HepG2 (cell line): ENCODE measurements around the gene RAB39B. TPM values are rescaled to one million over a fixed set of nuclear protein-coding genes. Genes with fewer than 3 reads are reported as not detected.

Experiments used
- ATAC-seq: fragments of 200-7000 bp; cut with Tn5 transposase; 3 replicates; pipeline ENCODE4 v1.9.1; 2020; ENCODE audit warnings: mild to moderate bottlenecking, moderate library complexity
- BruUV-seq: library from RNA; stranded (reverse); fragments of 400-500 nt; replicated peaks from 2 replicates; lab custom pipeline; 2021; lab: Mats Ljungman, UMichigan
- CTCF ChIA-PET: fragments of 300-600 bp; formaldehyde crosslinking; extraction: SDS; loops from one replicate; lab custom pipeline; 2021; ENCODE audit warnings: low total read pairs, inconsistent platforms, low intra/inter-chr PET ratio; lab: Yijun Ruan, JAX
- POLR2A ChIA-PET: fragments of 350-600 bp; sonication (Branson Sonifier 250); formaldehyde crosslinking; loops from one replicate; lab custom pipeline; 2020; ENCODE audit warnings: antibody characterized with exemption, inconsistent platforms; lab: Yijun Ruan, JAX
- DNase-seq: peaks from one replicate; pipeline ENCODE4 v3.0.0-alpha.2; 2015; ENCODE audit warnings: low spot score
- FAIRE-seq: peaks from 3 replicates; lab custom pipeline; 2011; peaks lifted over from hg19 to GRCh38; lab: Jason Lieb, UNC
- H2AFZ ChIP-seq: one replicate; pipeline ENCODE4 v1.6.1; 2011; ENCODE audit warnings: low read length, inconsistent platforms
- H3K27ac ChIP-seq: fragments of 300-600 bp; 3 replicates; pipeline ENCODE4 v1.8.0; 2011; ENCODE audit warnings: mixed run types, mild to moderate bottlenecking, mixed read lengths, low read length, inconsistent platforms; ENCODE audit not compliant: insufficient read depth; ENCODE audit errors: extremely low read length
- H3K27me3 ChIP-seq, 2 experiments: fragments of 200-600 bp in 1 of 2; 2 replicates in 1 of 2; 3 replicates in 1 of 2; pipeline versions ENCODE4 v1.6.0 to v1.8.0; 2011; ENCODE audit warnings: low read length in 2 of 2, mild to moderate bottlenecking in 2 of 2, moderate library complexity in 2 of 2, inconsistent platforms in 1 of 2; ENCODE audit not compliant: insufficient read depth in 2 of 2, control insufficient read depth in 1 of 2
- H3K36me3 ChIP-seq, 2 experiments: fragments of 200-600 bp in 1 of 2; replicated peaks in 1 of 2; 2 replicates in 1 of 2; 3 replicates in 1 of 2; pipeline versions ENCODE4 v1.5.1 to v1.8.0; 2011; ENCODE audit warnings: low read length in 2 of 2, inconsistent platforms in 1 of 2; ENCODE audit not compliant: insufficient read depth in 2 of 2, control insufficient read depth in 1 of 2
- H3K4me1 ChIP-seq: 2 replicates; pipeline ENCODE4 v1.5.1; 2012; ENCODE audit warnings: low read length, inconsistent platforms; ENCODE audit not compliant: insufficient read depth
- H3K4me2 ChIP-seq: 2 replicates; pipeline ENCODE4 v1.6.0; 2011; ENCODE audit warnings: low read depth, low read length, inconsistent platforms
- H3K4me3 ChIP-seq, 3 experiments: fragments of 200-600 bp in 1 of 3; sonication (generic), shearing (Covaris generic) in 1 of 3; replicated peaks in 1 of 3; 2 replicates each; pipeline ENCODE4 v1.5.1; 2011 to 2016; ENCODE audit warnings: low read length in 3 of 3, inconsistent platforms in 2 of 3, low read depth in 2 of 3, mild to moderate bottlenecking in 2 of 3, control low read depth in 1 of 3, mixed read lengths in 1 of 3; ENCODE audit not compliant: insufficient read depth in 1 of 3
- H3K79me2 ChIP-seq: one replicate; pipeline ENCODE4 v1.6.1; 2011; ENCODE audit warnings: low read length, inconsistent platforms; ENCODE audit not compliant: insufficient read depth
- H3K9ac ChIP-seq: 2 replicates; pipeline ENCODE4 v1.6.0; 2011; ENCODE audit warnings: mild to moderate bottlenecking, low read depth, low read length, inconsistent platforms; ENCODE audit not compliant: insufficient read depth
- H3K9me3 ChIP-seq: 2 replicates; pipeline ENCODE4 v1.5.1; 2012; ENCODE audit warnings: mild to moderate bottlenecking, low read length
- H4K20me1 ChIP-seq: 2 replicates; pipeline ENCODE4 v1.6.0; 2011; ENCODE audit warnings: inconsistent platforms, mild to moderate bottlenecking, low read length, moderate library complexity; ENCODE audit not compliant: insufficient read depth
- ERF ChIP-seq: IDR thresholded peaks from 2 replicates; pipeline ENCODE4 v1.6.1; 2018; ENCODE audit warnings: missing biosample characterization, missing genetic modification reagents
- FOXO4 ChIP-seq: sonication (generic); formaldehyde crosslinking; conservative IDR thresholded peaks from 2 replicates; pipeline ENCODE4 v1.8.1; 2023; ENCODE audit warnings: missing genetic modification reagents
- GABPA ChIP-seq, 2 experiments: IDR thresholded peaks; 2 replicates each; pipeline ENCODE4 v1.6.1; 2011 to 2016; ENCODE audit warnings: low read depth in 2 of 2, low read length in 1 of 2, missing biosample characterization in 1 of 2, missing genetic modification characterization in 1 of 2
- KMT2A ChIP-seq: sonication (generic); formaldehyde crosslinking; IDR thresholded peaks from 2 replicates; pipeline ENCODE4 v1.4.0; 2020; ENCODE audit warnings: missing genetic modification reagents
- NR2C2 ChIP-seq: sonication (generic); formaldehyde crosslinking; IDR thresholded peaks from 2 replicates; pipeline ENCODE4 v1.4.0; 2020; ENCODE audit warnings: missing genetic modification reagents, mild to moderate bottlenecking, moderate library complexity, borderline replicate concordance
- RFX1 ChIP-seq: fragments of 450-650 bp; IDR thresholded peaks from 2 replicates; pipeline ENCODE4 v1.6.1; 2017
- RXRA ChIP-seq: sonication (generic); formaldehyde crosslinking; IDR thresholded peaks from 2 replicates; pipeline ENCODE4 v1.5.1; 2020; ENCODE audit warnings: missing genetic modification reagents
- ZMYM4 ChIP-seq: sonication (generic); formaldehyde crosslinking; IDR thresholded peaks from 2 replicates; pipeline ENCODE4 v1.8.1; 2023; ENCODE audit warnings: mild to moderate bottlenecking, missing genetic modification reagents
- ZNF382 ChIP-seq: sonication (generic); formaldehyde crosslinking; IDR thresholded peaks from 2 replicates; pipeline ENCODE4 v1.5.0; 2020; ENCODE audit warnings: missing genetic modification reagents, mild to moderate bottlenecking, borderline replicate concordance
- ZNF773 ChIP-seq: sonication (generic); formaldehyde crosslinking; IDR thresholded peaks from 2 replicates; pipeline ENCODE4 v1.4.0; 2020; ENCODE audit warnings: missing genetic modification reagents, borderline replicate concordance
- ZSCAN12 ChIP-seq: sonication (generic); formaldehyde crosslinking; IDR thresholded peaks from 2 replicates; pipeline ENCODE4 v1.9.0; 2021; ENCODE audit warnings: mild to moderate bottlenecking, missing genetic modification reagents
- WGBS: methylation state at CpG from one replicate; pipeline ENCODE4 v1.1.6; 2017; ENCODE audit warnings: low lambda C conversion rate; 5-methylcytosine and 5-hydroxymethylcytosine counted together
- in situ Hi-C: cut with HindIII; loops from 2 replicates; pipeline ENCODE4 v1.10.0; 2017; ENCODE audit warnings: low pct_unique_long_range_greater_than_20kb; ENCODE audit not compliant: extremely low pct_ligation_motif_present
- intact Hi-C: fragments of 100-400 bp; cut with micrococcal nuclease; formaldehyde crosslinking; loops from one replicate; pipeline ENCODE4 v1.10.0; 2022; ENCODE audit not compliant: unreplicated experiment
- polyA plus RNA-seq, 8 experiments: library from polyadenylated mRNA; depleted of rRNA in 3 of 8; stranded (reverse) in 7 of 8; unstranded in 1 of 8; fragments of >200 nt; fragmentation: Illumina TruSeq in 4 of 8; extraction: Trizol in 4 of 8; gene quantifications; 2 replicates each; pipeline versions ENCODE4 v1.2.1 to v1.2.3, GENCODE V29; 2011 to 2016; ENCODE audit warnings: low read depth in 4 of 8, missing spikeins in 1 of 8, mixed read lengths in 1 of 8; ENCODE audit not compliant: insufficient read depth in 1 of 8
- total RNA-seq, 5 experiments: library from RNA; depleted of rRNA; stranded (reverse); fragments of >200 nt; fragmentation: Illumina TruSeq; extraction: Trizol; gene quantifications; 2 replicates each; pipeline ENCODE4 v1.2.3, GENCODE V29; 2016; ENCODE audit warnings: low read depth in 1 of 5
- TF ChIP-seq, protein P1 (sequence below): sonication (generic); formaldehyde crosslinking; IDR thresholded peaks from 2 replicates; pipeline ENCODE4 v1.4.0; 2020; ENCODE audit warnings: mild to moderate bottlenecking, missing genetic modification reagents
- TF ChIP-seq, protein P2 (sequence below): IDR thresholded peaks from 2 replicates; pipeline ENCODE4 v1.6.1; 2016

The RAB39B gene
- total and polyA plus RNA-seq, 2 of the 13 experiments (the other 11 are each of a cell fraction or from before 2014, with no cell fraction given), result 0.05 to 0.07 TPM

DNA sequence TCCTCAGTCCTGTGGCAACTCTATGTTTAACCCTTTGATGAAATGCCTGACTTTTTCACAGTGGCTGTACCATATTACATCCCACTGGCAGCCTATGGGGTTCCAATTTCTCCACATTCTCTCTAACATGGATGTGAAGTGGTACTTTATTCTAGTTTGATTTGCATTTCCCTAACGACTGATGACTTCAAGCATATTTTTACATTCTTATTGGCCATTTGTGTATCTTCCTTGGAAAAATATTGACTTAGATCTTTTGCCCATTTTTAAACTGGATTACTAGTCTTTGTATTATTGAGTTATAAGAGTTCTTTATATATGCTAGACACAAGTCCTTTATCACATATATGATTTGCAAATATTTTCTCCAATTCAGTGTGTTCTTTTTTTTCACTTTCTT, 2.1 kb upstream of the RAB39B start:
- H3K9ac ChIP-seq, result no peak overlapping the region
- H3K4me2 ChIP-seq, result no peak overlapping the region
- POLR2A ChIA-PET, result no interaction called here
- in situ Hi-C loops, result no loop called here
- H3K36me3 ChIP-seq, result no peaks in the 10 kb centered on the region
- FAIRE-seq, result no peak
- H3K9me3 ChIP-seq, result no peaks in the 10 kb centered on the region
- no peaks in the 10 kb centered on the region for H3K27me3 ChIP-seq
- H3K27ac ChIP-seq, result no peak overlapping the region
- DNase-seq, result no peak
- BruUV-seq, result no TSS peak
- ATAC-seq, result no peak
- intact Hi-C loops, result no loop called here
- H3K4me1 ChIP-seq, result no peaks in the 10 kb centered on the region
- WGBS, result 8% methylated on average over 1 of the region's 1 CpG
- CTCF ChIA-PET, result no interaction called here
- H4K20me1 ChIP-seq, result no peaks in the 10 kb centered on the region
- no peak overlapping the region for H2AFZ ChIP-seq
- H3K4me3 ChIP-seq, result no peak overlapping the region
- no peaks in the 10 kb centered on the region for H3K79me2 ChIP-seq
- no peak for TF ChIP-seq GABPA (IDR thresholded peaks at IDR 0.05; ENCODE audit: low read depth, low read length)
- TF ChIP-seq GABPA (CRISPR knock-in tag; IDR thresholded peaks at IDR 0.05; ENCODE audit: low read depth), result no peak
- no peak for TF ChIP-seq NR2C2 (CRISPR knock-in tag)
- TF ChIP-seq ZMYM4 (CRISPR knock-in tag), result no peak

GRCh38 chrX:155262970-155263754, 1.1 kb downstream of the RAB39B start:
- H3K4me1 ChIP-seq, result peaks cover 9% of the 10 kb centered on the region
- H3K79me2 ChIP-seq, result no peaks in the 10 kb centered on the region
- ATAC-seq (no peak), DNase-seq (no peak), FAIRE-seq (peak; percentile 12)
- H3K4me3 ChIP-seq, result no peak overlapping the region
- no peaks in the 10 kb centered on the region for H3K9me3 ChIP-seq
- ChIA-PET CTCF (no interaction called here), POLR2A (no interaction called here)
- H3K27me3 ChIP-seq, result no peaks in the 10 kb centered on the region
- no peaks in the 10 kb centered on the region for H3K36me3 ChIP-seq
- WGBS, result 31% methylated on average over 5 of the region's 5 CpGs
- in situ Hi-C loops (no loop called here), intact Hi-C loops (no loop called here)
- peak overlapping the region; percentile 63; the same call in 1 of the 2 replicates for H3K4me2 ChIP-seq
- no peaks in the 10 kb centered on the region for H4K20me1 ChIP-seq
- no TSS peak for BruUV-seq
- no peak overlapping the region for H2AFZ ChIP-seq
- H3K27ac ChIP-seq, result no peak overlapping the region
- no peak overlapping the region for H3K9ac ChIP-seq
- TF ChIP-seq, protein P1, sequence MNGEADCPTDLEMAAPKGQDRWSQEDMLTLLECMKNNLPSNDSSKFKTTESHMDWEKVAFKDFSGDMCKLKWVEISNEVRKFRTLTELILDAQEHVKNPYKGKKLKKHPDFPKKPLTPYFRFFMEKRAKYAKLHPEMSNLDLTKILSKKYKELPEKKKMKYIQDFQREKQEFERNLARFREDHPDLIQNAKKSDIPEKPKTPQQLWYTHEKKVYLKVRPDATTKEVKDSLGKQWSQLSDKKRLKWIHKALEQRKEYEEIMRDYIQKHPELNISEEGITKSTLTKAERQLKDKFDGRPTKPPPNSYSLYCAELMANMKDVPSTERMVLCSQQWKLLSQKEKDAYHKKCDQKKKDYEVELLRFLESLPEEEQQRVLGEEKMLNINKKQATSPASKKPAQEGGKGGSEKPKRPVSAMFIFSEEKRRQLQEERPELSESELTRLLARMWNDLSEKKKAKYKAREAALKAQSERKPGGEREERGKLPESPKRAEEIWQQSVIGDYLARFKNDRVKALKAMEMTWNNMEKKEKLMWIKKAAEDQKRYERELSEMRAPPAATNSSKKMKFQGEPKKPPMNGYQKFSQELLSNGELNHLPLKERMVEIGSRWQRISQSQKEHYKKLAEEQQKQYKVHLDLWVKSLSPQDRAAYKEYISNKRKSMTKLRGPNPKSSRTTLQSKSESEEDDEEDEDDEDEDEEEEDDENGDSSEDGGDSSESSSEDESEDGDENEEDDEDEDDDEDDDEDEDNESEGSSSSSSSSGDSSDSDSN (CRISPR knock-in tag), result no peak
- TF ChIP-seq ZNF773 (CRISPR knock-in tag), result no peak
- TF ChIP-seq, protein P2, sequence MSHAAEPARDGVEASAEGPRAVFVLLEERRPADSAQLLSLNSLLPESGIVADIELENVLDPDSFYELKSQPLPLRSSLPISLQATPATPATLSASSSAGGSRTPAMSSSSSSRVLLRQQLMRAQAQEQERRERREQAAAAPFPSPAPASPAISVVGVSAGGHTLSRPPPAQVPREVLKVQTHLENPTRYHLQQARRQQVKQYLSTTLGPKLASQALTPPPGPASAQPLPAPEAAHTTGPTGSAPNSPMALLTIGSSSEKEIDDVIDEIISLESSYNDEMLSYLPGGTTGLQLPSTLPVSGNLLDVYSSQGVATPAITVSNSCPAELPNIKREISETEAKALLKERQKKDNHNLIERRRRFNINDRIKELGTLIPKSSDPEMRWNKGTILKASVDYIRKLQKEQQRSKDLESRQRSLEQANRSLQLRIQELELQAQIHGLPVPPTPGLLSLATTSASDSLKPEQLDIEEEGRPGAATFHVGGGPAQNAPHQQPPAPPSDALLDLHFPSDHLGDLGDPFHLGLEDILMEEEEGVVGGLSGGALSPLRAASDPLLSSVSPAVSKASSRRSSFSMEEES (CRISPR knock-in tag), result no peak
- no peak for TF ChIP-seq FOXO4 (CRISPR knock-in tag)
- no peak for TF ChIP-seq KMT2A (CRISPR knock-in tag)
- no peak for TF ChIP-seq ZNF382 (CRISPR knock-in tag)
- TF ChIP-seq RFX1, result no peak
- no peak for TF ChIP-seq ZSCAN12 (CRISPR knock-in tag)
- no peak for TF ChIP-seq ERF (CRISPR knock-in tag)
- no peak for TF ChIP-seq RXRA (CRISPR knock-in tag)
